ENCODE measurements around the gene PTTG1.
"Not testable (repeated sequence)": the region's sequence is repeated elsewhere in the genome, so short reads cannot be mapped to it uniquely, and the experiment has no call there.

DNA sequence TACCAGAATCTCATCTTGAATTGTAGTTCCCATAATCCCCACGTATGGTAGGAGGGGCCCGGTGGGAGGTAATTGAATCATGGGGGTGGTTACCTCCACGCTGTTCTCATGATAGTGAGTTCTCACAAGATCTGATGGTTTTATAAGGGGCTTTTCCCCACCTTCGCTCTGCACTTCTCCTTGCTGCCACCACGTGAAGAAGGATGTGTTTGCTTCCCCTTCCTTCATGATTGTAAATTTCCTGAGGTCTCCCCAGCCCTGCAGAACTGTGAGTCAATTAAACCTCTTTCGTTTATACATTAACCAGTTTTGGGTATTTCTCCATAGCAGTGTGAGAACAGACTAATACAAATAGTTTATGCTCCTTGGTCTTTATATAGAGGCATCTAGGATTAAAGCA, 15.0 kb downstream of the PTTG1 start:
- TF ChIP-seq, protein P1, sequence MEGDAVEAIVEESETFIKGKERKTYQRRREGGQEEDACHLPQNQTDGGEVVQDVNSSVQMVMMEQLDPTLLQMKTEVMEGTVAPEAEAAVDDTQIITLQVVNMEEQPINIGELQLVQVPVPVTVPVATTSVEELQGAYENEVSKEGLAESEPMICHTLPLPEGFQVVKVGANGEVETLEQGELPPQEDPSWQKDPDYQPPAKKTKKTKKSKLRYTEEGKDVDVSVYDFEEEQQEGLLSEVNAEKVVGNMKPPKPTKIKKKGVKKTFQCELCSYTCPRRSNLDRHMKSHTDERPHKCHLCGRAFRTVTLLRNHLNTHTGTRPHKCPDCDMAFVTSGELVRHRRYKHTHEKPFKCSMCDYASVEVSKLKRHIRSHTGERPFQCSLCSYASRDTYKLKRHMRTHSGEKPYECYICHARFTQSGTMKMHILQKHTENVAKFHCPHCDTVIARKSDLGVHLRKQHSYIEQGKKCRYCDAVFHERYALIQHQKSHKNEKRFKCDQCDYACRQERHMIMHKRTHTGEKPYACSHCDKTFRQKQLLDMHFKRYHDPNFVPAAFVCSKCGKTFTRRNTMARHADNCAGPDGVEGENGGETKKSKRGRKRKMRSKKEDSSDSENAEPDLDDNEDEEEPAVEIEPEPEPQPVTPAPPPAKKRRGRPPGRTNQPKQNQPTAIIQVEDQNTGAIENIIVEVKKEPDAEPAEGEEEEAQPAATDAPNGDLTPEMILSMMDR (IDR thresholded peaks at IDR 0.05; ENCODE audit: control extremely low read depth in 1 of 3, insufficient read depth in 1 of 3, low read depth in 1 of 3, low read length in 3 of 3), result not testable (repeated sequence)
- not testable (repeated sequence) for TF ChIP-seq NRF1 (IDR thresholded peaks at IDR 0.05; ENCODE audit: low read depth, low read length); RFX5 (IDR thresholded peaks at IDR 0.05; ENCODE audit: borderline replicate concordance, low read depth, low read length); EZH2 (IDR thresholded peaks at IDR 0.05; ENCODE audit: low read depth, low read length, severe bottlenecking); BACH1 (IDR thresholded peaks at IDR 0.05; ENCODE audit: low read length); ZNF274 (IDR thresholded peaks at IDR 0.05; ENCODE audit: borderline replicate concordance, extremely low read depth, low read length); EP300 (IDR thresholded peaks at IDR 0.05; ENCODE audit: borderline replicate concordance in 1 of 2, low read depth in 2 of 2, low read length in 2 of 2)
- TF ChIP-seq, protein P2, sequence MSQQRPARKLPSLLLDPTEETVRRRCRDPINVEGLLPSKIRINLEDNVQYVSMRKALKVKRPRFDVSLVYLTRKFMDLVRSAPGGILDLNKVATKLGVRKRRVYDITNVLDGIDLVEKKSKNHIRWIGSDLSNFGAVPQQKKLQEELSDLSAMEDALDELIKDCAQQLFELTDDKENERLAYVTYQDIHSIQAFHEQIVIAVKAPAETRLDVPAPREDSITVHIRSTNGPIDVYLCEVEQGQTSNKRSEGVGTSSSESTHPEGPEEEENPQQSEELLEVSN (IDR thresholded peaks at IDR 0.05), result not testable (repeated sequence)
